HEK293 (cell line): ENCODE data around the gene DIP2B.
"Not testable (repeated sequence)": the region's sequence is repeated elsewhere in the genome, so short reads cannot be mapped to it uniquely, and the experiment has no call there.

ENCODE experiments used
- GLI2 ChIP-seq: fragments of 450-650 bp; formaldehyde crosslinking; IDR thresholded peaks from 2 replicates; pipeline ENCODE4; 2017; ENCODE audit warnings: missing biosample characterization, missing genetic modification characterization, low read depth, borderline replicate concordance
- KLF16 ChIP-seq: fragments of 450-650 bp; formaldehyde crosslinking; IDR thresholded peaks from 2 replicates; pipeline ENCODE4 v1.5.1; 2017; ENCODE audit warnings: missing biosample characterization, missing genetic modification characterization
- SALL2 ChIP-seq: fragments of 450-650 bp; formaldehyde crosslinking; IDR thresholded peaks from 2 replicates; pipeline ENCODE4 v1.5.0; 2017; ENCODE audit warnings: missing biosample characterization, mild to moderate bottlenecking, missing genetic modification characterization, borderline replicate concordance
- ZBTB44 ChIP-seq: fragments of 450-650 bp; IDR thresholded peaks from 2 replicates; pipeline ENCODE4 v1.5.1; 2018; ENCODE audit warnings: missing biosample characterization, mild to moderate bottlenecking, missing genetic modification characterization
- ZBTB49 ChIP-seq: fragments of 450-650 bp; formaldehyde crosslinking; IDR thresholded peaks from 2 replicates; pipeline ENCODE4 v1.5.1; 2016; ENCODE audit warnings: missing biosample characterization, missing genetic modification characterization, low read depth
- ZNF114 ChIP-seq: fragments of 450-650 bp; formaldehyde crosslinking; IDR thresholded peaks from 2 replicates; pipeline ENCODE4 v1.5.0; 2017; ENCODE audit warnings: missing biosample characterization, missing genetic modification characterization
- ZNF132 ChIP-seq: fragments of 450-650 bp; formaldehyde crosslinking; IDR thresholded peaks from 2 replicates; pipeline ENCODE4 v1.5.1; 2017; ENCODE audit warnings: missing biosample characterization, missing genetic modification characterization, borderline replicate concordance
- ZNF140 ChIP-seq: fragments of 450-650 bp; formaldehyde crosslinking; IDR thresholded peaks from 2 replicates; pipeline ENCODE4 v1.5.1; 2016; ENCODE audit warnings: missing biosample characterization, missing genetic modification characterization
- ZNF26 ChIP-seq: fragments of 450-650 bp; formaldehyde crosslinking; IDR thresholded peaks from 2 replicates; pipeline ENCODE4 v1.5.1; 2016; ENCODE audit warnings: missing biosample characterization, missing genetic modification characterization
- ZNF558 ChIP-seq: fragments of 450-650 bp; formaldehyde crosslinking; IDR thresholded peaks from 2 replicates; pipeline ENCODE4 v1.5.1; 2016; ENCODE audit warnings: missing biosample characterization, missing genetic modification characterization
- ZNF785 ChIP-seq: fragments of 450-650 bp; formaldehyde crosslinking; IDR thresholded peaks from 2 replicates; pipeline ENCODE4 v1.5.1; 2016; ENCODE audit warnings: missing biosample characterization, missing genetic modification characterization
- ZXDB ChIP-seq: fragments of 450-650 bp; formaldehyde crosslinking; IDR thresholded peaks from 2 replicates; pipeline ENCODE4 v1.5.1; 2016; ENCODE audit warnings: missing biosample characterization, missing genetic modification characterization
- TF ChIP-seq, protein P1 (sequence below): fragments of 450-650 bp; formaldehyde crosslinking; IDR thresholded peaks from 2 replicates; pipeline ENCODE4 v1.5.1; 2016; ENCODE audit warnings: missing biosample characterization, missing genetic modification characterization

- not testable (repeated sequence) for TF ChIP-seq SALL2 (tag by site-specific recombination); ZNF140 (tag by site-specific recombination); GLI2 (tag by site-specific recombination); ZNF785; ZBTB49; ZNF114 (tag by site-specific recombination); ZXDB (tag by site-specific recombination); KLF16 (tag by site-specific recombination); ZNF558; ZNF132 (tag by site-specific recombination); ZBTB44 (tag by site-specific recombination); ZNF26 (tag by site-specific recombination)
- TF ChIP-seq, protein P1, sequence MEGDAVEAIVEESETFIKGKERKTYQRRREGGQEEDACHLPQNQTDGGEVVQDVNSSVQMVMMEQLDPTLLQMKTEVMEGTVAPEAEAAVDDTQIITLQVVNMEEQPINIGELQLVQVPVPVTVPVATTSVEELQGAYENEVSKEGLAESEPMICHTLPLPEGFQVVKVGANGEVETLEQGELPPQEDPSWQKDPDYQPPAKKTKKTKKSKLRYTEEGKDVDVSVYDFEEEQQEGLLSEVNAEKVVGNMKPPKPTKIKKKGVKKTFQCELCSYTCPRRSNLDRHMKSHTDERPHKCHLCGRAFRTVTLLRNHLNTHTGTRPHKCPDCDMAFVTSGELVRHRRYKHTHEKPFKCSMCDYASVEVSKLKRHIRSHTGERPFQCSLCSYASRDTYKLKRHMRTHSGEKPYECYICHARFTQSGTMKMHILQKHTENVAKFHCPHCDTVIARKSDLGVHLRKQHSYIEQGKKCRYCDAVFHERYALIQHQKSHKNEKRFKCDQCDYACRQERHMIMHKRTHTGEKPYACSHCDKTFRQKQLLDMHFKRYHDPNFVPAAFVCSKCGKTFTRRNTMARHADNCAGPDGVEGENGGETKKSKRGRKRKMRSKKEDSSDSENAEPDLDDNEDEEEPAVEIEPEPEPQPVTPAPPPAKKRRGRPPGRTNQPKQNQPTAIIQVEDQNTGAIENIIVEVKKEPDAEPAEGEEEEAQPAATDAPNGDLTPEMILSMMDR: not testable (repeated sequence)
Measured at GRCh38 chr12:50556796-50557195, 52.0 kb downstream of the DIP2B start.
